Ishikawa (cell line): ENCODE data around the gene CAMK2A.

Experiments used
- CEBPB ChIP-seq: IDR thresholded peaks from 2 replicates; pipeline ENCODE4 v1.6.1; 2012
- CREB1 ChIP-seq: IDR thresholded peaks from 2 replicates; pipeline ENCODE4 v1.6.1; 2012; ENCODE audit warnings: low read depth
- EGR1 ChIP-seq: IDR thresholded peaks from 2 replicates; pipeline ENCODE4 v1.6.1; 2012
- EP300 ChIP-seq: IDR thresholded peaks from 2 replicates; pipeline ENCODE4 v1.6.1; 2012; ENCODE audit warnings: borderline replicate concordance
- FOXM1 ChIP-seq: IDR thresholded peaks from 2 replicates; pipeline ENCODE4 v1.6.1; 2012; ENCODE audit warnings: low read depth, borderline replicate concordance
- NFIC ChIP-seq: IDR thresholded peaks from 2 replicates; pipeline ENCODE4 v1.6.1; 2012
- RAD21 ChIP-seq: IDR thresholded peaks from 2 replicates; pipeline ENCODE4 v1.6.1; 2012; ENCODE audit warnings: low read depth
- TAF1 ChIP-seq: IDR thresholded peaks from 2 replicates; pipeline ENCODE4 v1.6.1; 2012; ENCODE audit warnings: low read depth, mild to moderate bottlenecking
- TCF12 ChIP-seq: IDR thresholded peaks from 2 replicates; pipeline ENCODE4 v1.6.1; 2012; ENCODE audit warnings: low read depth
- TEAD4 ChIP-seq: IDR thresholded peaks from 2 replicates; pipeline ENCODE4 v1.6.1; 2012
- YY1 ChIP-seq: IDR thresholded peaks from 2 replicates; pipeline ENCODE4 v1.6.1; 2012; ENCODE audit warnings: low read depth
- ZBTB7A ChIP-seq: IDR thresholded peaks from 2 replicates; pipeline ENCODE4 v1.6.1; 2012; ENCODE audit warnings: low read depth
- TF ChIP-seq, protein P1 (sequence below): IDR thresholded peaks from 2 replicates; pipeline ENCODE4 v1.6.1; 2012
- TF ChIP-seq, protein P2 (sequence below): IDR thresholded peaks from 2 replicates; pipeline ENCODE4 v1.6.1; 2012; ENCODE audit warnings: low read depth, mild to moderate bottlenecking
- TF ChIP-seq, protein P3 (sequence below): IDR thresholded peaks from 2 replicates; pipeline ENCODE4 v1.6.1; 2012

CAMK2A gene

DNA sequence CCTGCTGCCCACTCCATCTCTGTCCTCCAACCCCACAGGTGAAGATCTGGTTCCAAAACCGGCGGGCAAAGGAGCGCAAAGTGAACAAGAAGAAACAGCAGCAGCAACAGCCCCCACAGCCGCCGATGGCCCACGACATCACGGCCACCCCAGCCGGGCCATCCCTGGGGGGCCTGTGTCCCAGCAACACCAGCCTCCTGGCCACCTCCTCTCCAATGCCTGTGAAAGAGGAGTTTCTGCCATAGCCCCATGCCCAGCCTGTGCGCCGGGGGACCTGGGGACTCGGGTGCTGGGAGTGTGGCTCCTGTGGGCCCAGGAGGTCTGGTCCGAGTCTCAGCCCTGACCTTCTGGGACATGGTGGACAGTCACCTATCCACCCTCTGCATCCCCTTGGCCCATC is 106.1 kb downstream of the CAMK2A start:
- no peak for TF ChIP-seq TAF1
- no peak for TF ChIP-seq RAD21
- TF ChIP-seq EGR1: no peak
- TF ChIP-seq YY1: no peak
- no peak for TF ChIP-seq TEAD4
- no peak for TF ChIP-seq NFIC
- no peak for TF ChIP-seq ZBTB7A
- no peak for TF ChIP-seq TCF12
- no peak for TF ChIP-seq CEBPB
- TF ChIP-seq EP300: no peak
- TF ChIP-seq, protein P1, sequence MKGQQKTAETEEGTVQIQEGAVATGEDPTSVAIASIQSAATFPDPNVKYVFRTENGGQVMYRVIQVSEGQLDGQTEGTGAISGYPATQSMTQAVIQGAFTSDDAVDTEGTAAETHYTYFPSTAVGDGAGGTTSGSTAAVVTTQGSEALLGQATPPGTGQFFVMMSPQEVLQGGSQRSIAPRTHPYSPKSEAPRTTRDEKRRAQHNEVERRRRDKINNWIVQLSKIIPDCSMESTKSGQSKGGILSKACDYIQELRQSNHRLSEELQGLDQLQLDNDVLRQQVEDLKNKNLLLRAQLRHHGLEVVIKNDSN: no peak

DNA sequence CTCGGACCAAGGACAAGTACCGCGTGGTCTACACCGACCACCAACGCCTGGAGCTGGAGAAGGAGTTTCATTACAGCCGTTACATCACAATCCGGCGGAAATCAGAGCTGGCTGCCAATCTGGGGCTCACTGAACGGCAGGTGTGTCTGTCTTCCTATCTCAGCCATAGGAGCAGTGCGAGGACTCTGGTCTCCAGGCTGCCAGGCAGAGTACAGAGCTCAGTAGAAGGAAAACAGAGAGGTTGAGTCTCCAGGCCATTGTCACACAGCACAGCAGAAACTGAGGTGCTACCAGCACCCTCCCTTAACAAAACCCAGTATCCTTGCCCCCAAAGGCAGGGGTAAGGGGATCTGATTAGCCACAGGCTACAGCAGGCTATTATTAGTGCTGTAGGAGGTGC is 106.8 kb downstream of the CAMK2A start:
- TF ChIP-seq TCF12: no peak
- TF ChIP-seq, protein P2, sequence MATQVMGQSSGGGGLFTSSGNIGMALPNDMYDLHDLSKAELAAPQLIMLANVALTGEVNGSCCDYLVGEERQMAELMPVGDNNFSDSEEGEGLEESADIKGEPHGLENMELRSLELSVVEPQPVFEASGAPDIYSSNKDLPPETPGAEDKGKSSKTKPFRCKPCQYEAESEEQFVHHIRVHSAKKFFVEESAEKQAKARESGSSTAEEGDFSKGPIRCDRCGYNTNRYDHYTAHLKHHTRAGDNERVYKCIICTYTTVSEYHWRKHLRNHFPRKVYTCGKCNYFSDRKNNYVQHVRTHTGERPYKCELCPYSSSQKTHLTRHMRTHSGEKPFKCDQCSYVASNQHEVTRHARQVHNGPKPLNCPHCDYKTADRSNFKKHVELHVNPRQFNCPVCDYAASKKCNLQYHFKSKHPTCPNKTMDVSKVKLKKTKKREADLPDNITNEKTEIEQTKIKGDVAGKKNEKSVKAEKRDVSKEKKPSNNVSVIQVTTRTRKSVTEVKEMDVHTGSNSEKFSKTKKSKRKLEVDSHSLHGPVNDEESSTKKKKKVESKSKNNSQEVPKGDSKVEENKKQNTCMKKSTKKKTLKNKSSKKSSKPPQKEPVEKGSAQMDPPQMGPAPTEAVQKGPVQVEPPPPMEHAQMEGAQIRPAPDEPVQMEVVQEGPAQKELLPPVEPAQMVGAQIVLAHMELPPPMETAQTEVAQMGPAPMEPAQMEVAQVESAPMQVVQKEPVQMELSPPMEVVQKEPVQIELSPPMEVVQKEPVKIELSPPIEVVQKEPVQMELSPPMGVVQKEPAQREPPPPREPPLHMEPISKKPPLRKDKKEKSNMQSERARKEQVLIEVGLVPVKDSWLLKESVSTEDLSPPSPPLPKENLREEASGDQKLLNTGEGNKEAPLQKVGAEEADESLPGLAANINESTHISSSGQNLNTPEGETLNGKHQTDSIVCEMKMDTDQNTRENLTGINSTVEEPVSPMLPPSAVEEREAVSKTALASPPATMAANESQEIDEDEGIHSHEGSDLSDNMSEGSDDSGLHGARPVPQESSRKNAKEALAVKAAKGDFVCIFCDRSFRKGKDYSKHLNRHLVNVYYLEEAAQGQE: no peak
- no peak for TF ChIP-seq YY1
- no peak for TF ChIP-seq EP300
- TF ChIP-seq RAD21: no peak
- no peak for TF ChIP-seq TAF1
- no peak for TF ChIP-seq TEAD4
- TF ChIP-seq EGR1: no peak
- TF ChIP-seq ZBTB7A: no peak
- TF ChIP-seq, protein P3, sequence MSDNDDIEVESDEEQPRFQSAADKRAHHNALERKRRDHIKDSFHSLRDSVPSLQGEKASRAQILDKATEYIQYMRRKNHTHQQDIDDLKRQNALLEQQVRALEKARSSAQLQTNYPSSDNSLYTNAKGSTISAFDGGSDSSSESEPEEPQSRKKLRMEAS: no peak
- no peak for TF ChIP-seq NFIC
- TF ChIP-seq CEBPB: no peak
- no peak for TF ChIP-seq FOXM1
- TF ChIP-seq, protein P1: no peak
- TF ChIP-seq CREB1: no peak

DNA sequence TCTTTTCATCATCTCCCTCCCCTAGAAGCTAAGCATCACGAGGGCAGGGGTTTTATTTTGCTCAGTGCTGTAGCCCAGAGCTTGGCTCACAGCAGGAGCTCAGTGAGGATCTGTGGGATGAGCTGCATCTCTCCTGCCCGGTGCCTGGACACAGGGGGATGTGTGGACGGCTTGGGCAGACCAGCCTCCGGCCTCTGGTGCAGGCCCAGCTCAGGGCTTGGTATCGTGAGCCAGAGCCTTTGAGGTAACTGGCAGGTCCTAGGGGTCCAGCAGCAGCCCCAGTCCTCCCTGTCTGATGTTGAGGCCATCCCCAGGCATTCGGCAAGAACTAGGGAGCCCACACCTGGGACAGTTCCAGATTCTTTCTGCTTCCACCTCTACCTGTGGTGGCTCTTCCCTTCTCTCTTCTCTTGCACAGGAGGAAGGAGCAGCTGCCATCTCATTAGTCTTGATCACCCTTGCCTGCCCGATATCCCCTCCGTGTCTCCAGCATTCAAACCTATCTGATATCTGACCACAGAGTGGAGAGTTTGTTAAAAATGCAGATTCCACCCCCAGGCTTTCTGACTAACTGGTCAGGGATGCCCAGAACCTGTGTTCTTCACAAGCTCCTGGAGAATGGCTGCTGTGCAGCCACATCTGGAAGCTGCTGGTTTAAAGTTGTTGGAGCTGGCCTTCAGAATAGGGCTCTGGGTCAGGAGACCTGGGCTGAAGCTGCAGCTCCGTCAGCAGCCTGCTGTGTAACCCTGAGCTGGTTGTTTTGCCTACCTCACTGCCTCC is 107.6 kb downstream of the CAMK2A start:
- TF ChIP-seq NFIC (no peak), EGR1 (no peak), TEAD4 (no peak), TCF12 (no peak), CEBPB (no peak), EP300 (no peak), ZBTB7A (no peak), FOXM1 (no peak), RAD21 (no peak), YY1 (no peak), CREB1 (no peak)
- TF ChIP-seq, protein P1: no peak
- TF ChIP-seq, protein P2: no peak

DNA sequence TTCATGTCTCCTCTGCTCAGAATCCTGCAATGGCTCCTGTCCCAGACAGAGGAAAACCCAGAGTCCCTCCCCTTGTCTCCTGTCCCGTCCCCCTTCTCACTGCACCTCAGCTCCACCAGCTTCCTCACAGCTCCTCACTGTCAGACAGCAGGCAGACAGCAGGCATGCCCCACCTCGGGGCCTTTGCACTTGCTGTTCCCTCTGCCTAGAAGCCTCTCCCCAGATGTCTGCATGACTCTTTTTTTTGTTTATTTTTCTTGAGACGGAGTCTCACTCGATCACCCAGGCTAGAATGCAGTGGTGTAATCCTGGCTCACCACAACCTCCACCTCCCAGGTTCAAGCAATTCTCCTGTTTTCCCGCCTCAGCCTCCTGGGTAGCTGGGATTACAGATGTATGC is 108.5 kb downstream of the CAMK2A start:
- TF ChIP-seq CEBPB: no peak
- TF ChIP-seq ZBTB7A: no peak
- no peak for TF ChIP-seq EGR1
- TF ChIP-seq, protein P3: no peak
- no peak for TF ChIP-seq TAF1
- TF ChIP-seq, protein P1: no peak
- no peak for TF ChIP-seq FOXM1
- TF ChIP-seq CREB1: no peak
- TF ChIP-seq TEAD4: no peak
- TF ChIP-seq, protein P2: no peak
- no peak for TF ChIP-seq TCF12
- no peak for TF ChIP-seq RAD21
- TF ChIP-seq EP300: no peak
- TF ChIP-seq YY1: no peak
